ENCODE measurements around the gene PPEF2. TPM values are rescaled to one million over a fixed set of nuclear protein-coding genes. Genes with fewer than 3 reads are reported as not detected.
A peak's percentile ranks its signal among the peaks of the same experiment; 100 is the strongest.

Gene PPEF2
- total RNA-seq, 1 experiment from 2014 or later = not detected

DNA sequence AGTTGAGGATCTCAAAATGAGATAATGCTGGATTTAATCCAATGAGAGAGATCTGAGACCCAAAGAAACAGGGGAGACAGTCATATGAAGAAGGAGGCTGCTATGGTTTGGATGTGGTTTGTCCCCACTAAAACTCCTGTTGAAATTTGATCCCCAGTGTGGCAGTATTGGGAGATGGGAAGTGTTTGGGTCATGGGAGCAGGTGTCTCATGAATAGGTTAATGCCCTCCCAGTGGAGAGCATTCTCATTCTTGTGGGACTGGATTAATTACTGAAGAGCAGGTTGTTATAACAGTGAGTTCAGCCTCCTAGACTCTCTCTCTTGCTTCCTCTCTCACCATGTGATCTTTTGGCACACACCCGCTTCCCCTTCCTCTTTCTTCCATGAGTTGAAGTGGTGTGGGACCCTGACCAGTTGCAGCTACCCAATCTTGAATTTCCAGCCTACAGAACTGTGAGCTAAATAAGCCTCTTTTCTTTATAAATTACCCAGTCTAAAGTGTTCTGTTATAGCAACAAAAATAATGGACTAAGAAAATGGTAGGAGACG is 70.3 kb downstream of the PPEF2 start:
- no peak for DNase-seq (ENCODE audit: low read depth)

DNA sequence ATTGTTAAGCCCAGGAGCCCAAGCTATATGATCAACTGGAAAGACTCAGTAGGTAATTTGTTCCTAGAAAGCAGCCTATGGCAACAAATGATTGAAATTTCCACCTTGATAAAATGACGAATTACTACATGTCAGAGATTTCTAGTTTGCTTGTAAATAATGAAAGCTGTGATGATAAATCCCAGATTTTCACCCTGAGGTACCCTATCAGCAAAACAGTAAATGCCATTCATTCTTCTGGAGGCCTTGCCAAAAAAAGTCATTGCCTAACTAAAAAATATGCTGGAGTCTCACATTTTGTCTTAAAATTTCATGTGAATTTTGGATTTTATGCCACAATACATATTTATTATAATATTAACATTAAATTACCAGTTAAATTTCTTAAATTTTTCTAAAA is 71.3 kb downstream of the PPEF2 start:
- DNase-seq (ENCODE audit: low read depth) = no peak

DNA sequence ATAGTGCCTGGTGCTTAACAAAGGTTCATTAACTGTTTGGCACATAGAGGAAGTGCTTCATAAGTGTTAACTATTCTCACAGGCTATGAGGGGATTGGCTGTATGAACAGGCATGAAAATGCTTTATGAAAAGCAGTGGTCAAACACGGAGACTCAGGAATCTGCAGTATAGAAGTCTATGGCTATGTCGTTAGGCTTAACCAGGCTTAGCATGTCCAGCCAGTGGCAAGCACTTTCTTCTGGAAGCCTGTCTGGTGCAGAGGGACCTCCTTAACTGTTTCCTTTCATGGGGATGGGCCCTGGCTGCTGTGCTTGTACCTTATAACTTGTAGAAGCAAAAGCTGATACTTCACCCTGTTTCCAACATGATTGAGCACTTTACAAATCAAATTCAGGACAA is 78.4 kb downstream of the PPEF2 start:
- no peak for DNase-seq (ENCODE audit: low read depth)

DNA sequence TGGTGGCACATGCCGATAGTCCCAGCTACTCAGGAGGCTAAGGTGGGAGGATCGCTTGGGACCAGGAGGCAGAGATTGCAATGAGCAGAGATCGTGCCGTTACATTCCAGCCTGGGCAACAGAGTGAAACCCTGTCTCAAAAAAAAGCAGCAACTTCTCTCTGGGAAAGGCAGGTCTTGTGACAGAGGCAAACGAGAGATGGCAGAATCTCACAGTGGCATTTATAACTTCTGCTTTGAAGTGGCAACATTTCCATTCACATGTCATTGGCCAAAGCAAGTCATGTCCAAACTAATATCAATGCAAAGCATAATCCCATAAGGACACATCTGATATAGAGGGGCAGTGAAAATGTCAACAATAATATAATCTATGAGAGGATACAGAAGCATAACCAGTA is 79.8 kb downstream of the PPEF2 start:
- no peak for DNase-seq (ENCODE audit: low read depth)

DNA sequence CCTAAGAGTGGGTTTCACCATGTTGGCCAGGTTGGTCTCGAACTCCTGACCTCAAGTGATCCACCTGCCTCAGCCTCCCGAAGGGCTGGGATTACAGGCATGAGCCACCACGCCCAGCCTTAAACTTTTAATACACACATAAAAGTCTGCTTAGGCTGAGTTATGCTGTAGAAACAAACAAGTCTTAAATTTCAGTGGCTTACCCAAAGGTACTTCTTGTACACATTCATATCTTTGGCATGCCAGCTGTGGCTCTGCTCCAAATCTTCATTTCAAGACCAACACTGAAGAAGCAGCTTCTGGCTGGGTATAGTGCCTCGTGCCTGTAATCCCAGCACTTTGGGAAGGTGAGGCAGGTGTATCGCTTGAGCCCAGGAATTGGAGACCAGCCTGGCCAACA is 80.3 kb downstream of the PPEF2 start:
- DNase-seq (ENCODE audit: low read depth) = peak; percentile 5

DNA sequence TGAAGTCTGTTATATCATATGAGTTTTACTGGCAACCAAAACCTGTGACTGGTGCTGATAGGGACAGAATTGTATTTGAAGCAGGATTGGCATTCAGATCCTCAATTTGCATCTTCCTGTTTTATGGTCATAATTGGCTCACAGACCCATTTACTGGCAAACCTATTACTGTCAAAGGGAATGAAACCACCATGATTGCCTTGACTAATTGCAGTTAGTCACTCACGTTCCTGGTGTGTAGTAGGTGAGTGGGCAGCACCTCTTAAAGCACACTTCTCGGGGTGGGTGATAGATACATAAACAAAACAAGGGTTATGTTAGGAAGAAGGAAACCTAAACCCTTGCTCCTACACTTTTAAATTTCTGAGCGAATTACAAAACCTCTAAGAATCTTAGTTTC is 81.0 kb downstream of the PPEF2 start:
- no peak for DNase-seq (ENCODE audit: low read depth)

DNA sequence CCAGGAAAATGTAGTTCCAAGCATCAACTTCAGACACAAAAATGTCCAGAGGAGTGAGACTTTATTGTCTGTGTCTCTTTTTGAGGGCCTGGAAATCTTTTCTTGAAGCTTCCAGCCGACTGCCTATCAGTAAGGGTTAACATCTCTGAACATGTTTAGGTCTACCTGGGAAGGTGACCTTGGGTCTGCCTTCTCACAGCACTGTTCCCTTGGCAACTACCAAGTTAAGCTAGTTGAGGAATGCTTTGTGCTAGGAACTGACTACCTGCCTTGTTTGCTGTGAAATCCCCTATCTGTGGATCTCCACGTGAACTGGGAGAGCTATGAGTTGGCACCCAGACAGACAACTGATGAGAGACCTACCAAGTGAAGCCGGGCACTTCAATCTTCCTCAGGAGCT is 81.6 kb downstream of the PPEF2 start:
- DNase-seq (ENCODE audit: low read depth) = no peak

DNA sequence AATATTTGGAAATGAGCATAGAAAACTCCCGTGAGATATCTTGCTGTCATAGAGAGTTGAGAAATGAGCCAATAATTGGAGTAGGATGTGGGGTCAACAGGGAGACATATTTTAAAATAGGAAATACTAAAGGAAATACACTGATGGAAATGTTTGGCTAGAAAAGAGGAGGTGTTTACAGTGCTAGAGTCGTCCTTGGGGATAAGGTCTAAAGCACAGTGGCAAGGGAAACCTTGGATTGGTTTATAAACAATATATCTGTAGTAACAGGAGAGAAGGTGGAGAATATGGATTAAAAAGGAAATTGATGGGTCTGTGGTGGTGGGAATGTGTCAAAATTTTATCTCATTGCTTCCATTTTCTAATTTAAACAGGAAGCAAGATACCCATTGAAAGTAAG is 82.1 kb downstream of the PPEF2 start:
- DNase-seq (ENCODE audit: low read depth) = no peak

DNA sequence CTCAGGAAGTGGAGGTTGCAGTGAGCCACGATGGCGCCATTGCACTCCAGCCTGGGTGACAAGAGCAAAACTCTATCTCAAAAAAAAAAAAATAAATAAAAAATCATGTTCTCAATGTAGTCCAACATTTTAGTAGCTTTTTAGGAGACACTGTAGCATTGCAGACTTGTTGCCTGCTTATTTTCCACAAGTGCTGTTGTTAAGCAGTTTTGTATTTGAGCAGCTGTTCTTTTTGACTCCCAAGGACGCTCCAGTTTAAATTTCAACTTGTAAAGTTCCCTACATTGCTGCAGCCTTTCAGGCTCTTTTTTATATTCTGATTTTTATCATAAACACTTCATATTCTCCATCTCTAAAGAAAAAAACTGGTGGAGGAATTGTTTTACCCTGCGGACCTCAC is 83.1 kb downstream of the PPEF2 start:
- no peak for DNase-seq (ENCODE audit: low read depth)

DNA sequence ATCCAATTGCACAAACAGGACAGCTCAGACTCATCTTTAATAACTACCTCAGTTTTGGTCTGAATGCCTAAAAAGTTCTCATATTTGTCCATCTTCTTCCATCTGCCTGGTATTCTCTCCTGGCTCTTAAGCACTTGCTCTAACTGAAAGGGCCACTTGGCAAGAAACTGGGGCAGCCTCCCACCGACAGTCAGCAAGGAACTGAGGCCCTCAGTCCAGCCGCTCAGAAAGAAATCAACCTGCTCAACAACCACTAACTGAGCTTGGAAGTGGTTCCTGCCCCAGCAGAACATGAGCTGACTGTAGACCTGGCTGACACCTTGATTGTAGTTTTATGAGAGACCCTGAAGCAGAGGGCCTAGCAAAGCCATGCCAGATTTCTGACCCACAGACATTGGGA is 84.4 kb downstream of the PPEF2 start:
- no peak for DNase-seq (ENCODE audit: low read depth)

Other genes with a start within 250 kb of the PPEF2 start
- 82.7 and 120 TPM in 2 replicates for gene G3BP2, start 229.0 kb downstream of the PPEF2 start, total RNA-seq (2014; rRNA removed; shearing (Covaris generic))
- gene USO1, start 177.9 kb downstream of the PPEF2 start, total RNA-seq (2014; rRNA removed; shearing (Covaris generic)) = 37.3 and 38.1 TPM in 2 replicates
- gene NAAA, start 38.6 kb upstream of the PPEF2 start, total RNA-seq (2014; rRNA removed; shearing (Covaris generic)) = 1.5 and 3.3 TPM in 2 replicates
- 31.9 and 35.7 TPM in 2 replicates for gene SDAD1, start 88.5 kb upstream of the PPEF2 start, total RNA-seq (2014; rRNA removed; shearing (Covaris generic))
- gene CXCL9, start 105.1 kb upstream of the PPEF2 start, total RNA-seq (2014; rRNA removed; shearing (Covaris generic)) = not detected in 2 replicates
- 0.77 and 0.86 TPM in 2 replicates for gene CXCL10, start 121.0 kb upstream of the PPEF2 start, total RNA-seq (2014; rRNA removed; shearing (Covaris generic))
- 3.7 and 9.8 TPM in 2 replicates for gene CXCL11, start 133.6 kb upstream of the PPEF2 start, total RNA-seq (2014; rRNA removed; shearing (Covaris generic))
- gene ART3, start 172.3 kb upstream of the PPEF2 start, total RNA-seq (2014; rRNA removed; shearing (Covaris generic)) = not detected in 2 replicates
- gene NUP54, start 245.9 kb upstream of the PPEF2 start, total RNA-seq (2014; rRNA removed; shearing (Covaris generic)) = 31.8 and 40.7 TPM in 2 replicates